HT1080 (cell line): ENCODE results near the gene CCDC93. TPM values are rescaled to one million over a fixed set of nuclear protein-coding genes. Genes with fewer than 3 reads are reported as not detected.

ENCODE experiments used
- DNase-seq: peaks from one replicate; pipeline ENCODE4 v3.0.0-alpha.2; 2015; ENCODE audit warnings: low read depth
- small RNA-seq: library from RNA; depleted of rRNA; stranded (forward); fragments of <200 nt; gene quantifications from one replicate; pipeline ENCODE3, GENCODE V24; 2014
- total RNA-seq: library from RNA; depleted of rRNA; stranded (reverse); fragments of >200 nt; shearing (Covaris generic); gene quantifications from 2 replicates; pipeline ENCODE4 v1.2.3, GENCODE V29; 2014; rRNA removed

CCDC93 gene
- total RNA-seq, 1 experiment from 2014 or later: 17.9 TPM

DNA sequence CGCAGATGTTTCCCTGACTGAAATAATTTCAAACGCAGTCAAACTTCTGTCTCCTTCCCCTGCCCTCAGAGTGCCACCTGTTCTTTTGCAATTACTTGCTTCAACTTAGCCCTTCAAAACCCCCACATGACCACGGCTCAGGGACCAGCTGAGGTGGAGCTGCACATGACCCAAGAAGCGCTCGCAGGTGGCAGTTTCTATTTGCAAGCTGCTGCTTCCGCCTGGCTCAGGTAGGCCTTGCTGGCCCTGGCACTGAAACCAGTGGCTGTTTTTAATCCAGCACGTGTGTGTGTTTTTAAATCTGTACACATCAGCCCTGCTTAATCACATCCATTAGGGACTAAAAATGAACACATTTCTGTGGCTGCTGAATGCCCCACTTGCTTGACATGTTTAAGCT is 95.3 kb downstream of the CCDC93 start:
- no peak for DNase-seq

DNA sequence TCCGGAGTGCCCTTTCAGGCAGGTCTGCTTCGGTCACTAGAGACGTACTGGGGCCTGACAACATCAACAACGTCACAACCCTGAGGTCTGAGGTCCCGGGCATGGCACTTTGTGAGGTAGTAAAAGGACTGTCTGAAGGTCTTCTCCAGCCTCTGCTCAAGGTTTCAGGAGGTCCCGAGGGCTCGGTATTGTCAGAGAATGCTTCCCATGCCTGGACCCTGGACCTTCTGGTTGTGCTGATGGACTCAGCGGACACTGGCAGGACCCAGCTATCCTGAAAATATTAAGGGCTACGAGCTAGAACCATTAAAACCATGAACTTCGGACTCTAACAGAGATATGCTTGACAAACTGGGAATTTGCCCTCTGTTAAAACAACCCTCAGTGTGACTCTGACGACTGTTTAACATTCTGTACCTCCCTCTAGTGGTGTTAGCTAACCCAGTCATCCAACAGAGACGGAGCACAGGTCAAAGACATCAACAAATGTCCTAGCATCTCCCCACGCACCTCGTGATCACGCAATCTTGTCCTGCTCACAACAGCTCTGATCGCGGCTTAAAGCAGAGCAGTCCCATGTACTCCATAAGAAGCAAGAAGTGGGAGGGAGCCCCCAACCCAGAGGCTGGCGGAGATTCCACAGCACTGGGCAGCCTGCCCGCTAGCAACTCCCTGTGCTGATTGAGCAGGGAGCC is 96.5 kb downstream of the CCDC93 start:
- DNase-seq: no peak

DNA sequence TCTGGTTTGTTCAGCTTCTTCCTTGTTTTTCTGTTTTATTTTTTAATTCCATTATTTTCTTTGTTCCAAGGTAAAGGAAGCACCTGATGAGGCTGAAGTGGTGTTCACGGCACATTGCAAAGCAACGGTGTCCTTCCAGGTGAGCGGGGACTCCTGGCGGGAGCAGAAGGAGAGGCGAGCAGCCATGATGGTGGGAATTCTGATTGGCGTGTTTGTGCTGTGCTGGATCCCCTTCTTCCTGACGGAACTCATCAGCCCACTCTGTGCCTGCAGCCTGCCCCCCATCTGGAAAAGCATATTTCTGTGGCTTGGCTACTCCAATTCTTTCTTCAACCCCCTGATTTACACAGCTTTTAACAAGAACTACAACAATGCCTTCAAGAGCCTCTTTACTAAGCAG is 110.9 kb downstream of the CCDC93 start:
- no peak for DNase-seq

DNA sequence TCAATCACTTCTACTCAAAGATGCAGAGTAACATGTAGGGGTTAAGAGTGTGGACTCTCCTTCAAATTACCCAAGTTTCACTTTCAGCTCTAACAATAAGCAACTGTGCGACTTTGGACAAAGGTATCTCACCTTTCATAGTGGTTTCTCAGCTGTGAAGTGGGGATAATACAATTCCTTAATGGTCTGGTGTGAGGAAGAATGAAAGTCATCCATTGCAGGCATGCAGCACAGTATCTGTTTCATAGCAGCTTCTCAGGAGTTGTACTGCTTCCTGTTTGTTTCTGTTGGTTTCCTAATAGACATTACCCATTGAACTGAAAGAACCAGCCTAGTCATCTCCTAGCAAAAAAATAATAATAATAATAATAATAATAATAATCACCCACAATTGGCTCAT is 125.0 kb downstream of the CCDC93 start:
- DNase-seq: no peak

DNA sequence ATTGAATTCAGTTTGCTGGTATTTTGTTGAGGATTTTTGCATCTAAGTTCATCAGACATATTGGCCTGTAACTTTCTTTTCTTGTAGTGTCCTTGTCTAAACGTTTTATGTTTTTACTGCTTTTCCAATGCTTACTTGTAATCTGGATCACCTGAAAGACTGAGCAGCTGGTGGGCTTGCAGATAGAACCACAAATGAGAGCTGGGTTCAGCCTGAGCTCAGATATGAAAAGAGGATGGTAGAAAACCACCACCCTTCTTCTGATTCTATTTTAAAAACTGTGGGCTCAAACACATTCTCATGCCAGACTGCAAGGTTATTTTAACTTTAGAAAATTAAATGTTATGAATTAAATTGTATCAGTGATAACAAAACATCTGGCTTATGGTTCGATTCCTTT is 128.6 kb downstream of the CCDC93 start:
- no peak for DNase-seq

DNA sequence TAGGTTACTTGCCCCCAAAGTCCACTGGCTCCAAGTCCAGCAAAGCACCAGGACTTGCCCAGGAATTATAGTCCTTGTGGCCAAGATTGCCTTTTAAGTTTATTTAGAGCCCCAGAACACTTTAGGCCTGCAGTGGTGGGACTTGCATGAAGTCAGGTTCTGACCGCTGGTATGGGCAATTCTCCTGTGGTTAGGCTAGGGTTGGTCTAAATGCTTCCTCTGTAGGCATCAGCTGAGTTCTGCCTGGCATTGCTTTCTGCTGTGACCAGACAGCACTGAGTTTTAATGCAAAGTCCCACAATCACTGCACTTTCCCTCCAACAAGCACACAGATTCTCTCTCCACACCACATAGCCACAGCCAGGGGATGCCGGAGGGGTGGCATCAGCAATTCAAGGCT is 134.9 kb downstream of the CCDC93 start:
- no peak for DNase-seq

DNA sequence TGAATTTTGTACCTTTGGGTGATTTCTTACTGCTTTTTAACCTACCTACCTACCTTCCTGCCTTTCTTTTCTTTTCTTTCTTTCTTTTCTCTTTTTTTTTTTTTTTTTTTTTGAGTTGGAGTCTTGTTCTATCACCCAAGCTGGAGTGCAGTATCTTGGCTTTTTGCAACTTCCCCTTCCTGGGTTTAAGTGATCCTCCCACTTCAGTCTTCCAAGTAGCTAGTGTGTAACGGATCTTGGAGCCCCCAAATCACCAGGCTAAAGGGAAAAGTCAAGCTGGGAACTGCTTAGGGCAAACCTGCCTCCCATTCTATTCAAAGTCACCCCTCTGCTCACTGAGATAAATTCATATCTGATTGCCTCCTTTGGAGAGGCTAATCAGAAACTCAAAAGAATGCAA is 138.1 kb downstream of the CCDC93 start:
- DNase-seq: no peak

Small RNA genes within 50 kb of the gene (small RNA-seq; reads per million reads assigned to genes)
- not detected for gene RN7SL111P

Other genes with a start within 250 kb of the CCDC93 start
- gene DDX18, start 199.4 kb downstream of the CCDC93 start, total RNA-seq: 99.1 and 140 TPM in 2 replicates
- 4.8 and 9.2 TPM in 2 replicates for gene INSIG2, start 74.4 kb upstream of the CCDC93 start, total RNA-seq